Thyroid gland (tissue), 4 donors: Measurements from ENCODE around the gene MUS81.

Source experiments
- CTCF ChIP-seq, 6 experiments: fragments of 200-600 bp in 3 of 6; fragments of 450-650 bp in 3 of 6; sonication (generic) in 3 of 6; IDR thresholded peaks; one replicate each; pipeline ENCODE4 v1.5.1; 2016 to 2019; ENCODE audit warnings: antibody characterized with exemption in 6 of 6, mild to moderate bottlenecking in 2 of 6, inconsistent platforms in 1 of 6, moderate library complexity in 1 of 6
- POLR2A ChIP-seq, 2 donors: fragments of 450-650 bp; IDR thresholded peaks; one replicate each; pipeline ENCODE4 v1.6.1; 2017; ENCODE audit warnings: antibody characterized with exemption in 2 of 2, mild to moderate bottlenecking in 2 of 2, moderate library complexity in 1 of 2

- no peak for TF ChIP-seq CTCF (IDR thresholded peaks at IDR 0.05)
- no peak for TF ChIP-seq POLR2A (IDR thresholded peaks at IDR 0.05)
These were observed 26.0 kb upstream of the MUS81 start for GRCh38 chr11:65834202-65834601.
